Transverse colon (tissue), 4 donors: ENCODE measurements around the gene VAX1. TPM values are rescaled to one million over a fixed set of nuclear protein-coding genes. Genes with fewer than 3 reads are reported as not detected.
A peak's percentile ranks its signal among the peaks of the same experiment; 100 is the strongest.

ENCODE experiments used
- DNase-seq: peaks from one replicate; pipeline ENCODE4 v3.0.0-alpha.2; 2019
- H3K27ac ChIP-seq, 4 donors: fragments of 200-600 bp; sonication (generic); 2 replicates each; pipeline ENCODE4 v1.5.1; 2016 to 2018; ENCODE audit warnings: inconsistent platforms in 4 of 4
- H3K27me3 ChIP-seq: fragments of 200-600 bp; sonication (generic); 2 replicates; pipeline ENCODE4 v1.5.1; 2017; ENCODE audit warnings: inconsistent platforms
- H3K36me3 ChIP-seq, 4 donors: fragments of 200-600 bp; sonication (generic); 2 replicates each; pipeline ENCODE4 v1.5.1; 2017 to 2019; ENCODE audit warnings: inconsistent platforms in 4 of 4
- H3K4me1 ChIP-seq, 4 donors: fragments of 200-600 bp; sonication (generic); 2 replicates each; pipeline ENCODE4 v1.5.1; 2017 to 2020; ENCODE audit warnings: inconsistent platforms in 4 of 4
- H3K4me3 ChIP-seq, 4 donors: fragments of 200-600 bp; sonication (generic); 1 replicate in 1 of 4; 2 replicates in 3 of 4; pipeline versions ENCODE4 v1.5.1 to v1.6.1; 2017 to 2019; ENCODE audit warnings: inconsistent platforms in 4 of 4
- H3K9me3 ChIP-seq, 2 donors: fragments of 200-600 bp; sonication (generic); 2 replicates each; pipeline ENCODE4 v1.5.1; 2017 to 2019; ENCODE audit warnings: inconsistent platforms in 2 of 2
- CTCF ChIP-seq, 5 experiments: fragments of 200-600 bp in 3 of 5; fragments of 450-650 bp in 2 of 5; sonication (generic) in 3 of 5; IDR thresholded peaks; 1 replicate in 2 of 5; 2 replicates in 3 of 5; pipeline ENCODE4 v1.5.1; 2016 to 2017; ENCODE audit warnings: antibody characterized with exemption in 5 of 5, inconsistent platforms in 3 of 5, mild to moderate bottlenecking in 2 of 5, moderate library complexity in 1 of 5
- EP300 ChIP-seq: sonication (generic); formaldehyde crosslinking; IDR thresholded peaks from one replicate; pipeline ENCODE4 v1.6.1; 2017; ENCODE audit warnings: antibody characterized with exemption, low read depth
- POLR2A ChIP-seq: fragments of 450-650 bp; IDR thresholded peaks from one replicate; pipeline ENCODE4 v1.6.1; 2016; ENCODE audit warnings: antibody characterized with exemption, mild to moderate bottlenecking, moderate library complexity
- POLR2AphosphoS5 ChIP-seq, 3 donors: sonication (generic); formaldehyde crosslinking; IDR thresholded peaks; one replicate each; pipeline ENCODE4 v1.6.1; 2016; ENCODE audit warnings: antibody characterized with exemption in 3 of 3
- whole genome bisulfite sequencing, 2 donors: methylation state at CpG; one replicate each; pipeline ENCODE4 v1.1.5; 2018; ENCODE audit warnings: low coverage in 1 of 2; 5-methylcytosine and 5-hydroxymethylcytosine counted together
- in situ Hi-C, 4 donors: fragments of 200-750 bp; cut with MboI; loops; one replicate each; pipeline versions ENCODE4 v1.15.0 to v1.15.1; 2017; ENCODE audit warnings: low sequenced_read_pairs in 3 of 4, low pct_ligation_motif_present in 1 of 4, low pct_unique_long_range_greater_than_20kb in 1 of 4
- intact Hi-C: fragments of 100-400 bp; cut with DNase I; formaldehyde crosslinking; loops from one replicate; pipeline ENCODE4 v1.15.1; 2023; ENCODE audit warnings: low total_unique reads
- total RNA-seq, 4 donors: library from RNA; depleted of rRNA; stranded (reverse); fragments of >200 nt; gene quantifications; one replicate each; pipeline ENCODE4 v1.1.0, GENCODE V29; 2016

The VAX1 gene
- total RNA-seq, 4 donors from 2014 or later, result not detected

GRCh38 chr10:117134056-117134305 is 4.1 kb downstream of the VAX1 start:
- intact Hi-C loops (no loop called here), in situ Hi-C loops (no loop called here)
- Histone ChIP-seq H3K4me3 (peak overlapping the region in 1 of 4 donors; percentile 26), H3K27ac (no peak overlapping the region), H3K36me3 (no peaks in the 10 kb centered on the region), H3K4me1 (peaks cover 6 to 54% (median 45%) of the 10 kb centered on the region in 4 donors), H3K9me3 (no peaks in the 10 kb centered on the region), H3K27me3 (peaks cover 99% of the 10 kb centered on the region)
- TF ChIP-seq CTCF (IDR thresholded peaks at IDR 0.05) (no peak), POLR2A (no peak), POLR2AphosphoS5 (IDR thresholded peaks at IDR 0.05) (no peak), EP300 (no peak)
- 4% methylated on average over 4 of the region's 28 CpGs; no CpG with 5 or more reads in 1 of the 2 donors for WGBS, 2 donors
- no peak for DNase-seq

- Histone ChIP-seq H3K4me3 (peak overlapping the region in 1 of 4 donors; percentile 26), H3K27ac (no peak overlapping the region), H3K36me3 (no peaks in the 10 kb centered on the region), H3K9me3 (no peaks in the 10 kb centered on the region), H3K4me1 (peaks cover 6 to 52% (median 45%) of the 10 kb centered on the region in 4 donors), H3K27me3 (peaks cover 99% of the 10 kb centered on the region)
- intact Hi-C loops, result no loop called here
- no peak for DNase-seq
- in situ Hi-C loops, result no loop called here
- WGBS, 2 donors, result 9 to 27% methylated on average over 4 to 30 of the region's 30 CpGs
- no peak for TF ChIP-seq CTCF (IDR thresholded peaks at IDR 0.05)
- no peak for TF ChIP-seq EP300
- no peak for TF ChIP-seq POLR2A
- TF ChIP-seq POLR2AphosphoS5 (IDR thresholded peaks at IDR 0.05), result no peak
Observed at GRCh38 chr10:117133273-117134055, 4.6 kb downstream of the VAX1 start.

GRCh38 chr10:117132751-117133231 is 5.3 kb downstream of the VAX1 start:
- WGBS, 2 donors, result 3 to 10% methylated on average over 11 to 24 of the region's 27 CpGs
- no peak for TF ChIP-seq EP300
- Histone ChIP-seq H3K4me1 (peaks cover 6 to 45% (median 39%) of the 10 kb centered on the region in 4 donors), H3K27ac (no peak overlapping the region), H3K9me3 (no peaks in the 10 kb centered on the region), H3K36me3 (no peaks in the 10 kb centered on the region), H3K4me3 (no peak overlapping the region), H3K27me3 (peaks cover 99% of the 10 kb centered on the region)
- in situ Hi-C loops (no loop called here), intact Hi-C loops (no loop called here)
- DNase-seq, result no peak

- H3K27me3 ChIP-seq, result peaks cover 99% of the 10 kb centered on the region
- H3K36me3 ChIP-seq, result no peaks in the 10 kb centered on the region
- 10 to 19% methylated on average over 18 to 42 of the region's 47 CpGs for WGBS, 2 donors
- peak; percentile 18 for DNase-seq
- intact Hi-C loops (no loop called here), in situ Hi-C loops (no loop called here)
- H3K4me1 ChIP-seq, result peaks cover 0 to 34% (median 30%) of the 10 kb centered on the region in 4 donors
- no peak for TF ChIP-seq POLR2A
- TF ChIP-seq CTCF (IDR thresholded peaks at IDR 0.05), result no peak
- TF ChIP-seq EP300, result no peak
- TF ChIP-seq POLR2AphosphoS5 (IDR thresholded peaks at IDR 0.05), result no peak
- peak overlapping the region in 2 of 4 donors; percentile 12 to 24 for H3K4me3 ChIP-seq
- no peak overlapping the region for H3K27ac ChIP-seq
- no peaks in the 10 kb centered on the region for H3K9me3 ChIP-seq
Observed at GRCh38 chr10:117131376-117132327, 6.4 kb downstream of the VAX1 start.
